HG03139 (cell line): ENCODE results near the gene EVA1C.
"Not testable (repeated sequence)": the region's sequence is repeated elsewhere in the genome, so short reads cannot be mapped to it uniquely, and the experiment has no call there.

Experiments
- ATAC-seq: cut with Tn5 transposase; IDR thresholded peaks from one replicate; pipeline ENCODE4 v1.9.1; 2021; ENCODE audit not compliant: unreplicated experiment

The EVA1C gene

DNA sequence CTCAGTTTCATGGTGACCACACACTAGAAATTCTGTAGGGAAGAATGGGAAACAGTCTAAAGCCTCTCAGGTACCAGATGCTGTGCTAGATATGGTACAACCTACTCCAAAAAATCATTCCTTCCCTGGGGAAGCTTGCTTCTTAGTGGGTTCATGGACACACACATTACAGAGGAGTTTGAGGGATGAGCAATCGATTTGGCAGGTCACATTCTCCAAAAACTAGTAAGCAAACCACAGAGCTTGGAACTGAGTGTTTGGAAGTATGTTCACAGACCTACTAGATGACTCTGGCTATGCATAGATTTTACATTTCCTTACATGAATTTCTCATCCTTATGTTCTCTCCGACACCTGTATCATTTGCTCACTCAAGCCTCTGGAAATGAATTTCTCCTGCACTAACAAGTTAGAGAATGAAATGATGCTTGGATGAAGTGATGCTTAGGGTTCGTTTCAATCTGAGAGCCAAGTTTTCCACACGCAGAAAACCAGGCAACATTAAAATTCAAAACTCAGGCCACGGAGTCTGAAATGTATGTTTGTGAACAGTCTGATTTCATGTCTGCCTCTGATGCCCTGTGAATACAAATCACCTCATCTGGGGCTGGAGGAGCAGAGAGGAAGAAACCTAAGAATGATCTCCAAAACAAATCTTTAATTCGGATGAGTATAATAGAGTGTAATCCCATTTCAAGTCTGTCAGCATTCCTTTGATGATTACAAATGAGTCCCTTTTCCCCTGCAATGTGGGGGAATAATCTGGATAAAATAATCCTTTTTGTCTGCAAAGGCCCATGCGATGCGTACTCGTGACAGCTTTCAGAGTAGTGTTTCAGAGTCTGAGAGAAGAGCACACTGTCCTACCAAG is 11.0 kb downstream of the EVA1C start:
- ATAC-seq = no peak

DNA sequence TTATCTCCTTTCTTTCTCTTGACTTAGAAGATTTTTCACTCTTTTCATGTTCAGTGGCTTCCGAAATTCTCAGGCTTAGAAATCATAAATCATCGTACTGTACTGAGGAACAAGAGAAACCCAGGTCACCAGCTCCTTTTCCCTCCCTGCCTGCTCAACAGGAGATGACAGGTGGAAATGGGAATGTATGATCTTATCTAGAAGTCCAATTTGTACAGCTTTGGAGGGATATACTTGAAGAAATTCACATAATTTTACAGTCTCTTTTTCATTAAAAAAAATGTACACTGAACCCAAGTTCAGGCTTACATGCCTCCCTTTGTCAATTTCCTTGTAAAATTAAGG is 11.7 kb downstream of the EVA1C start:
- ATAC-seq = no peak

DNA sequence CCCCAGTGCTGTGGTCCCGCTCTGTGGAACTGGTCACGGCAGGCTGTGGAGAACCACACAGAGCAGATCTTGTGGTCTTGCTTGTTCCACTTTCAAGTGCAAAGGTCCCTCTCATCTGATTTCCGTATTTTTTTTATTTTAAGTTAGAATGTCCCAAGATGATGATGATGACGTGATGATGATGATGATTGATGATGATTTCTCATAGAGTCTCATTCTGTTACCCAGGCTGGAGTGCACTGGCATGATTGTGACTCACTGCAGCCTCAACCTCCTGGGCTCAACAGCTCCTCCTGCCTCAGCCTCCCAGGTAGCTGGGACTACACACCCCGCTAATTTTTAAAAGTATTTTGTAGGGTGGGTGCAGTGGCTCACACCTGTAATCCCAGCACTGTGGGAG is 12.2 kb downstream of the EVA1C start:
- ATAC-seq = no peak

DNA sequence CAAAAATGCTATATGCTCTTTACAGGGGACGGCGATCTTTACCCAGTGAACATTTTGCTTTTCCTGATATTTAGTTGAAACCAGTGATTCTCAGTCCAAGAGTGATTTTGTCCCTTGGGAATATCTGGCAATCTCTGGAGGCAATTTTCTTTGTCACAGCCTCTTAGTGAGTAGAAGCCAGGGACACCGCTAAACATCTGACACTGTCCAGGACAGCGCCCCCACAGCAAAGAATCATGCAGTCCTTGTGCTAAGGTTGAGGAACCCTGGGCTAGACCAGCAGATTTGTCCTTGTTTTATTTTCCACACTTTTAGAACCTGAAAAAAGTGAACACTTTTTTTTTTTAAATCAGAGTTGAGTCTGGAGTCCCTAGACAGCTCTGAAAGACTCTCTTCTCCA is 13.1 kb downstream of the EVA1C start:
- ATAC-seq = no peak

DNA sequence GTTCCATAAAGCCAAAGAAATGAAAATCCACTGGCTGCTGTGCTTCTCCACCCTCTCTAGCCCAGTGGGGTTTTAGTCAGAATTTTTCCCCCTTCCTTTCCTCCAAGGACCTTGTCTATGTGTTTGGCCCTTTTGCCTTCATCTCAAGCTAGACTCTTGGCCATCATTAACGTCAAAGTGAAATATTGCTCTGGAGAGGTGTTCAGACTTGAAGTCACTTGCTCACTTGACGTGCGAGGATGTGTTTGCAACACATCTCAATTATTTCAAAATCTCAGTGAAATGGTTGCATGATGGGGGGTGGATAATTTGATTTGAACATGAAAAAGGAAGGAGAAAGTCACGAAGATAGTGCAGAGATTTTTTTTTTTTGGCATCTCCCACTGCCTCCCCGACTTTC is 13.6 kb downstream of the EVA1C start:
- ATAC-seq = no peak

DNA sequence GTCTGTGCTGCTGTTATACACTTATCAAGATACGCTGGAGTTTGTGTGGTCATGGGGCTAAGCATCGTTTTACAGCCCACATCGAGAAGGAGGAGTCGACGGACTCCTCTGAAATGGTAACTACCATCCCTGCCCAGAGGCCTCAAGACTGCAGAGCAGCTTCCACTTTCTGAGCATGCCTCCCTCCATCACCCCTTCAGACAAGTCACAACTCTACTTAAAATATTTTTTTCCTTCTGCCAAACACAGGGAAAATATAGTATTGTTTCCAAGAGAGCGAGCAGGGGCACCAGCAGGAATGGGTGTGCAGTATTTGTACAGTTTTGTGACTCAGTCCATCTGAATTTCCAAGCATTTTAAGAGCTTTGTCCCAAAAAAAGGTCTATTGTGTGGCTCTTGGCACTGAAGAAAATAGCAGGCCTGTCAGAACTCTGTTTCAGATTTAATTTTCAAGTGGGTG is 14.1 kb downstream of the EVA1C start:
- no peak for ATAC-seq

DNA sequence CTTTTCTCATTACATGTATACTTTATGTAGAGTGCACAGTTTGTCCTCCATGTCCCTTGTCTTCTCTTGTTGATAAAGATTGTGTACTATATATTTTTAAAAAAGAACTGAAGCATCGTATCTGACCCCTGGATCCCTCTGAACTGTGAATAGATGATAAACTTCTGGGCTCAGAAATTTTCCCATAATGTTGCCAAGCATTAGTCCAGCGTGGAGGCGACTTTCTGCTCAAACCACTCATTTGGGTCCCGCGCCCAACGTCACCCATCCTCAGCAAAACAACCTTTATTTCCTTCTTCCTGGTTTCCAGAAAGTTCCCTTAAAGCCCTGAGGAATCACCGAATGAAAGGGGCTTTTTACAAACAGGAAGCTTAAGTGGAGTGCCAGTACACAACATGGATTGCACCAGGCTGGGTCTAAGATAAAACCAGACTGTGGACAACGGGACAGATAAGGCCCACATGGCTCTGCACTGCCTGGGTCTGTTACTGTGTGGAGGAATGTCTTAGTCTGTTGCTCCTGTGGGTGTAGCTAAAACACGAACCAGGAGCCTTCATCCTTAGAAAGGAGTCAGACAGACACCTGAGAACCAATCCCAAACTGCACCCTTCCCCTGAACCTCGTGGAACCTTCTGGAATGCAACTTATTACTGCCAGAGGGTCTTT is 15.6 kb downstream of the EVA1C start:
- no peak for ATAC-seq

DNA sequence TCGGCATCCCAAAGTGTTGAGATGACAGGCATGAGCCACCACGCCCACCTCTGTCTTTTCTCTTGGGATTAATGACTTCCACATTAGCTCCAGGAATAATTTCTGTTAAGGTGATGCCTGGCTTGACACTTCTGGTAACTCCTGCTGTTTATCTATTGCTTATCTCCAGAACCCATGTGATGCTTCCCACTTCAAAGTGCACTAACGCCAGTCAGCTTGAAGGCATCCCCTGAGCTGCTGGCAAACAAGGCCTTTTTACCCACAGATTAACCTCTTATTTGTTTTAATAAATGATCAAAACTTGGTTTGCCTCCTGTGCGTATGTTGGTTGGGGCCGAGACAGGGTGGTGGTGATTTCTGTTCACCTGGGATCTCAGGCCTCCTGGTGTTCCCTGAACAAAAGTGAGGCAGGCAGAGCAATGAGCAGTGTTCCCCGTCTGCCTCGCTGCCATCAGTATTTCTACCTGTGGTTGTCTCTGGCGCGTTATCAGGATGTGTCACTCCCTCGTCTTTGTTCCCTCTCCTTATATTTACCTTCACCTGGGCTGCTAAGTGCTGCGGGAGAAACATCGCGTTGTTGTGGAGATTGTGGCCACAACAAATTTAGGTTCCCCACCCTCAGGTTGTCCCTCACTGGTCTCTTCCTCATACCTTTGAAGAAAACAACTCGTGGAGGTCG is 20.6 kb downstream of the EVA1C start:
- ATAC-seq = not testable (repeated sequence)

DNA sequence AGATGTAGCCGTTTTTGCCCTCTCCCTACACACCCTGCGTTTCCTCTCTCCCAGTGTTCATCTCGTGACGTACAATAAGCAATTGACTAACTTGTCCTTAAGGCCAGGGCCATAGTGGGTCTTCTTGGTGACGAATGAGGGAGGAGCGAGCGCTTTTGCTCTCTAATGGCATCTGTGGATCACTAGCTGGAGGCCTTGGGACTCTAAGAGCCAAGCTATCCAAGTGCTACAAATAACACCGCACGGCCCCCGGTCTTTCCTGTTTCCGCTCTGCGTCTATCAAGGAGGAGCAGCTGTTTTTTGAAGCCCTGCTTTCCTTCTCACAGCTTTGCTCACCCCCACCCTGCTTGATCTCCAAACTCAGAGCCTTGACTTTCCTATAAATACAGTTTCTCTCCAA is 25.2 kb downstream of the EVA1C start:
- ATAC-seq = no peak

DNA sequence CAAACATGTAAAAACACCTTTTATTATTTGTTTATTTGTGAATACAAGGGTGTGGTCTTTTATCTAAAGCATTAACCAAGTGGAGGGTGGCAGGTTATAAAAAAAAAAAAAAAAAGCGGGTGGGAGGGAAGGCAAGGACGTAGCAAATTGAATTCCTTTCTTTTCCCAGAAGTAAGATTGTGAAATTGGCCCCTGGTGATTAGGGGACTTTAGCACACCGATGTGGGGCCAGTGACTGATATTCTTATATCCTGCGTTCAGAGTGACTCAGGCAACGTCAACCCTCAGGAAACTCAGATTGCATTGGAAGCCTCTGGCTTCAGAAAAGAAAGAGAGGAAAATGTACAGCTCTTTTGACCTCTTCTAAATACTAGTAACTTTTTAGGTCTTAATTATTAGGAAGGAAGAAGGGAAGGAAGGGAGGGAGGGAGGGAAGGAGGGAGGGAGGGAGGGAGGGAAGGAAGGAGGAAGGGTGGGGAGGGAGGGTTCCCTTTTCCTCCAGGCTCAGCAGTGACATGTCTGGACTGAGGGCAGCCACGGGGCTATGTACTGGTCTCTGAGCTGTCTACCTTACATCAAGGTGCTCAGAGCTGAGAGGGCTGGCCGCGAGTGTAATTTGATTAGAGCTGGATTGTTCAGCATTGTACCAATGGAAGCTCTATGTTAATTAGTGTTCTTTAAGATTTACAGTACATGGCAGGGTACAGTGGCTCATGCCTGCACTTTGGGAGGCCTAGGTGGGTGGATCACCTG is 30.2 kb downstream of the EVA1C start:
- no peak for ATAC-seq

DNA sequence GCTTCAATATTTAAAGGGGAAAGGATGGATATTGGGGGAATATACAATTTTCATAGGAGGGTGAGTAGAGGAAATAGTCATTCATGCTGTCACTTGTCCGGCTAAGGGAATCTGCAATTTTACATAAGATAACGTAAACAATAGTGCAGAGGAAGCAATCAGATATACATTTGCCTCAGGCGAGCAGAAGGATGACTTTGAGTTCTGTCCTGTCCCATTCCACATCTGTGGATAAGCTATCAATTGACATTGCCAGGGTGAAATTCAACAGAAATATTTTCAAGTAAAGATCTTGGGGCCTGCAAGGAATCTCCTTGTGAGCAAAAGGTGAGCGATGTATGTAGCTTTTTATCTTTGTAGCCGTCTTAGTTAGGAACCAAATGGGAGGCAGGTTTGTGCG is 32.6 kb downstream of the EVA1C start:
- no peak for ATAC-seq

DNA sequence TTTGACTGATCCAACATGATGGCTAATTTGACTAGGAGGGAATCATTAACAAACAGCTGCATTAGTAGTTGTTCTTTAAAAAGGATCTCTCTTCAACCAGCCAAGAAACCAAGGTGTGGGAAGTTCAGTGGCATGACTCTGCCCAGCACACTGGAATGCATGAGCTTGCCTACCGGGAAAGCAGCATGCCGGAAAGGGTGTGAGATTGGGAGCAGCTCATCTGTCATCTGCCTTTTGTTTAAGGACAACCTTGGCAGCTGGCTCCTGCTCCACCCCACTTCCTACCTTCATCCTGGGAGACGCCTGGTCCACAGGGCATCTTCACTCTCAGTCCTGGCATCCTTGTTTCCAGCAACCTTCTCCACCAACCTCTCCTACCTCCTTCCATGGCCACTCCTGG is 33.9 kb downstream of the EVA1C start:
- ATAC-seq = not testable (repeated sequence)

DNA sequence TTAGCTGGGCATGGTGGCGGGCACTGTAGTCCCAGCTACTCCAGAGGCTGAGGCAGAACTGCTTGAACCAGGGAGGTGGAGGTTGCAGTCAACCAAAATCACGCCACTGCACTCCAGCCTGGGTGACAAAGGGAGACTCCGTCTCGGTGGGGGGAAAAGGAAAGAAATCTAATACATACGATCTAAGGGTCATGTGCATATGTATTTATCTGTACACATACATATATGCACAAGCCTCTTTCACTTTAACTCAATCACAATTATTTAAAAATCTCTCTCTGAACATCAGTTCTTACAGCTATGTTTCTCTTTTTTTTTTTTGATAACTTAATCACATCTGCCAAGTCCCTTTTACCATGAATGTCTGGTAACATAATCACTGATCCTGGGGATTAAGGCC is 34.7 kb downstream of the EVA1C start:
- no peak for ATAC-seq

DNA sequence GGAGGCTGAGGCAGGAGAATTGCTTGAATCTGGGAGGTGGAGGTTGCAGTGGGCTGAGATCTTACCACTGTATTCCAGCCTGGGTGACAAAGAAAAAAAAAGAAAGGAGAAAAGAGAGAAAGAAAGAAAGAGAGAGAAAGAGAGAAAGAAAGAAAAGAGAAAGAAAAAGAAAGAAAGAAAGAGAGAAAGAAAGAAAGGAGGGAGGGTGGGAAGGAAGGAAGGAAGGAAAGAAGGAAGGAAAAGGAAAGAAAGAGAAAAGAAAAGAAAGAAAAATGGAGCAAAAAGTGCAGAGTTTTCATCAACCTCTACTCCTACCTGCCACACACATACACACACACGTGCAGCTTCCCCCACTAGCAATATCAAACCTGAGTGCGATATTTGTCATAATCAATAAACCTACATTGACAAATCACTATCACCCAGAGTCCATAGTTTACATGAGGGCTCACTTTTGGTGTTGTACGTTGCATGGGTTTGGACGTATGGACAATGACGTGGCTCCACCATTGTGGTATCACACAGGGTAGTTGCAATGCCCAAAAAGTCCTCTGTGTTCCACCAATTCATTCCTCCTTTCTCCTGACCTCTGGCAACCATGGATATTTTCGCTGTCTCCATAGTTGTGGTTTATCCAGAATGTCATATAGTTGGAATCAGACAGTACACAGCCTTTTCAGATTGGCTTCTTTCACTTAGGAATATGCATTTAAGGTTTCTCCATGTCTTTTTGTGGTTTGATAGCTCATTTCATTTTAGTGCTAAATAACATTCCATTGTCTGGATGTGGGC is 36.5 kb downstream of the EVA1C start:
- no peak for ATAC-seq

DNA sequence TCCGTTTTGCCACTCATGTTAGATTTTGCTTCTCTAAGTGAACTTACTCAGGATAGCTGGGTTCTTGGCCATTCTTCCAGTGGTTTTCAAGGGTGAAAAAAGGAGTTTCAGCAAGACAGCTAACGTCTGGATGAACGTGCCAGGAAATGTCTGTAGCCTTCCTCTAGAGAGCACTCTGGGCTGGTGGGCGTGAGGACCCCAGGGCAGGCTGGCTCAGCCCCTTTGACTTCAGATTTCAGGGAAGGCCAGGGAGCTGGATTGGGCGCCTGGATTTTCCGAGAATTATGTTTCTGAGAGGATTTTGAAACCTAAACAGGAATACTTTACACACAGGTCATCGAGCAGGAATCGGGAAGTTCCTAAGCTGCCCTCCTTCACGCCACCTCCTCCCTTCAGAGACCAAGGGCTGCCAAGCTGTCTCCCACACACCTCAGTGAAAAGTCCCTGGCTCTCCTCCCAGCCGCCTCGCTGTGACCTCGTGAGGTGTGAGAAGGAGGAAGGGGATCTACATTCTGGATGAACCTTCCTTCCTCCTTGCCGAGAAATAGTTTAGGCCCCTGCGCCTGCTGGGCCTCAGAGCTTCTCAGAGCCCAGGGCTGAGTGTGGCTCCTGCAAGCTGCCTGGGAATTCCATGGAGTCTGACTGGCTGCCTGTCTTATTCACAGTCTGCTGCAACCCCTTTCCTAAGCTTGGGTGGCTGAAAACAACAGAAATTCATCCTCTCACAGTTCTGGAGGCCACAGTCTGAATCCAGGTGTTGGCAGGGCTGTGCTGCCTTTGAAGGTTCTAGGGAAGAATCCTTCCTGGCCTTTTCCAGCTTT is 38.6 kb downstream of the EVA1C start:
- not testable (repeated sequence) for ATAC-seq

DNA sequence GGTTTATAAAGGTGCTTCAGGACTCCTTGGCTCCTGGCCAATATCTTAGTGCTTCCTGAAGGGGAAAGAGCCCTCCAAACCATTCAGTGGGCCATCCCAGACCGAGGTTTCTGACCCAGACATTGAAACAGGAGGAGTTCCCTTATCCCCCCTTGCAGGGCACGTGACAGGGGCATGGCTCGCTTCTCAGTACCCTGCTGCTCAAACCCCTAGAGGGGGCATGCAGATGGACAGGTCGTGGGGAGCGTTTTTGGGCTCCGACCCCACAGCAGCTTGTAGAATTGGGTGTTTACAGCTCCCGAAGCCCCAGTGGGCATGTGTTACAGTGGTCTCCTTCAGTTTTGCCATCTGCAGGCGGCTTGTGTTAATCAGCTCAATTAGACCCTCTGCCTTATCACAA is 39.7 kb downstream of the EVA1C start:
- ATAC-seq = not testable (repeated sequence)

DNA sequence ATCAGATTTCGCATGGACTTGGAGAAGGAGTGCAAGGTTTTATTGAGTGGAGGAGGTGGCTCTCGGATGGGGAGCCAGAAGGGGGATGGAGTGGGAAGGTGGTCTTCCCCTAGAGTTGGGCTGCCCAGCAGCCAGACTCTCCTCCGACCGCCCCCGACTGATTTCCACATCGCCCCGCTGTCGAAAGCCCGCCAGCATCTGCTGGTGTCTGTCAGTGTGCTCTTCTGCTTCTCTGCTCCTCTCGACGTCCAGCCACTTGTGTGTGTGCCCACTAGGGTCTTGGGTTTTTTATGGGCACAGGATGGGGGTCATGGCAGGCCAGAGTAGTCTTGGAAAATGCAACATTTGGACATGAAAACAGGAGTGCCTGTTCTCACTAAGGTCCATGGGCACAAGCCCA is 40.1 kb downstream of the EVA1C start:
- no peak for ATAC-seq

DNA sequence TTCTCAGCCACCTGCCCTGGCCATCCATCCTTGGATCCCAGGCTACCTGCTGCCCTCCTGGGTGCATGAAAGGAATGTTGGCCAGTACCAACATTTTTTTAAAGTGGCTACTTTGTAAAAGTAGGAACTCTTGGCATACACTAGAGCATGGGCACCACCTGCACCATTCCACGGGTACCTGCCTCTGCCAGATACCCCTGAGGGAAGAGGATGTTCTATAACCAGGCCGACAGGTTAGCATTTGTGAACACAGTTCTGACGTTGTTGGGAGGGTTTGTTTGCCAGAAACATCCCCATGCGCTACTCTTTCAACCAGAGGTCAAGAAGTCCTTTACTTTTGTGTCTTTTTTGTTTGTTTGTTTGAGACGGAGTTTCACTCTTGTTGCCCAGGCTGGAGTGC is 43.0 kb downstream of the EVA1C start:
- no peak for ATAC-seq

DNA sequence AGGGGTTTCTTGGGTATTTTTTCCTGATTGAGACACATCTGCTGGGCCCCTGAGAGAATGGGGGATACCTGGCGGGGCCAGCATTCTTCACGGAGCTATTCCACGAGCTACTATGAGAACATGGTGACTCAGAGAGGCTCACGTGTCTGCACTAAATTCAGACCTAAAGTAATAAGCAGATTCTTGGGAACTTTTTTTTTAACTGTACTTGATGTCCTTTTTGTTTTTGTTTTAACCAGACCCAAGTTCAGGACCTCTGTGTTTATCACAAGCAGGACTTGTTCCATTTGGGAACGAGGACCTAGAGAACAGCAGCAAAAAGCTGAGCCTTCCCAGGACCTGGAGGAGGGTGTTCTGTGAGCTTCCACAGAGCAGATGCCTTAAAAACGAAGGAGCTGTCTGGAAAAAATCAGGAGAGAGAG is 44.0 kb downstream of the EVA1C start:
- no peak for ATAC-seq
